ENCODE data around the gene BANF2.

Gene BANF2

DNA sequence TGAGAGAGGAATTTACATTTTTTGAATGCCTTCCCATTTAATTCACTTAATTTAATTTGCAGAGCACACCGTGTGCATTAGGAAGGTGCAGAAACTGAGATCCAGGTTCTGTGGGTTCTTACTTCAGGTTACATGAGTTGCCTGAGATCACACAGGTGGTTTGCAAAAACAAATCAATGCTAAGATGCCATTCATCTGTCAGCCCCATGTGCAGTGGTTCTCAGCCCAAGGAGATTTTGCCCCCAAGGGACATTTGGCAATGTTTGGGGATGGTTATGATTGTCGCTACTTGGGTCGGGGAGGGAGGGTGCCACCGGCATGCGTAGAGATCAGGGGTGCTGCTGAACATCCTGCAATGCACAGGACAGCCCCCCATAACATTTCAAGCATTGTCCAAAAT lies 34.6 kb downstream of the BANF2 start:
- DNase-seq (ENCODE audit: low read depth, low spot score), result no peak

- DNase-seq (ENCODE audit: low read depth, low spot score), result no peak
These were observed 35.5 kb downstream of the BANF2 start for GRCh38 chr20:17735206-17735804.

DNA sequence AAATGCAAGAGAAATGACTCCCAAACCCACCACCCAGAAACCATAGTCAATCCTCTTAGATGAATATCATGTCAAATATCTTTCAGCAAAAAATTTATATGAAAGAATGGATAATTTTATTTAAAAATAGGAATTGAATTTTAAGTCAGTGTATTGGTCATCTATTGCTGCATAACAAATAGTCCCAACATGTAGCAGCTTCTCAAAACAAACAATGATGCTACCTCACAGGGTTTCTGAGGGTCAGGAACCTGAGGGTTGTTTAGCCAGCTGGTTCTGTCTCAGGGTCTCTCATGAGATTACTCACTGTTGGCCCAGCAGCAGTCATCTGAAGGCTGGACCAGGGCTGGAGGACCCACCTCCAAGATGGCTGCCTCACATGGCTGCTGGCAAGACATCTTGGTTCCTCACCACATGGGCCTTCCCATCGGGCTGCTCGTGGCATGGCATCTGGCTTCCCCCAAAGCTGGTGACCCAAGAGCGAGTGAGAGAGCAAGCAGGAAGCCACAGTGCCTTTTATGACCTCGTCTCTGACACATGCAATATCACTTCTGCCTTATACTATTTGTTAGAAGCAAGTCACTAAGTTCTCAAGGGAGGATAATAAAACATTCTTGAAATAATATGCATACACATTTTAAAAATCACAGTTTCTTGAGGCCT lies 36.3 kb downstream of the BANF2 start:
- no peak for DNase-seq (ENCODE audit: low read depth, low spot score)

GRCh38 chr20:17738154-17738553 lies 38.4 kb downstream of the BANF2 start:
- DNase-seq (ENCODE audit: low read depth, low spot score), result no peak

DNA sequence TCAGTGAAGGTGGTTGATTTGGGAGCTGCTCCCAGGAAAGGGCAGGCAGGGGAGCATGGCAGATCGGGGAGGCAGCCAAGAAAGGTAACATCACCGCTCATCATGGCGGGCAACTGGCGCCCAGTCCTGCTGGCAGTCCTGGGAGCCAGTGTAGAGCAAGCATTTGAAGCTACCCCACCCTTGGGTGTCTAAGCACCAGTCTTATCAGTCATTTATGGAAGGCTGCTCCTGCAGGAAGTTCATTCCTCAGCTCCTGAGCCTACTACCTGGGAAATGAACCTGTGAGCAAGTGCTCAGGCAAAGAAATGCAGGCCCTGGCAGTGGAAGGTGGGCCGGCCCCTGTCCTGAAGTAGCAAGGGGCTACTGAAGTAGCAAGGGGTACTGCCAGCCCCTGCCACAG lies 41.5 kb downstream of the BANF2 start:
- DNase-seq (ENCODE audit: low read depth, low spot score), result no peak

GRCh38 chr20:17742731-17743130 lies 43.0 kb downstream of the BANF2 start:
- no peak for DNase-seq (ENCODE audit: low read depth, low spot score)

- DNase-seq (ENCODE audit: low read depth, low spot score), result no peak
These were observed 43.9 kb downstream of the BANF2 start for GRCh38 chr20:17743677-17744076.

- no peak for DNase-seq (ENCODE audit: low read depth, low spot score)
These were observed 47.7 kb downstream of the BANF2 start for GRCh38 chr20:17747431-17747846.

DNA sequence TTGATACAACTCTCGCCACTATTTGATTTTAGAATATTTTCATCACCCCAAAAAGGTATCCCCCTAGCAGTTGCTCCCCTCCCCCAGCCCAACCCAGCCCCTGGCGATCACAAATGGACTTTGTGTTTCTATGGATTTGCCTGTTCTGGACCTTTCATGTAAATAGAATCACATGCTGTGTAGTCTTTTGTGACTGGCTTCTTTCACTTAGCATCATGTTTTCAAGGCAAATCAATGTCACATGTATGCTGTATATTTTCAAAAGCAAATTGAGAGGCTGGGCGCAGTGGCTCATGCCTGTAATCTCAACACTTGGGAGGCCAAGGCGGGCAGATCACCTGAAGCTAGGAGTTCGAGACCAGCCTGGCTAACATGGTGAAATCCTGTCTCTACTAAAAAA lies 48.5 kb downstream of the BANF2 start:
- no peak for DNase-seq (ENCODE audit: low read depth, low spot score)

DNA sequence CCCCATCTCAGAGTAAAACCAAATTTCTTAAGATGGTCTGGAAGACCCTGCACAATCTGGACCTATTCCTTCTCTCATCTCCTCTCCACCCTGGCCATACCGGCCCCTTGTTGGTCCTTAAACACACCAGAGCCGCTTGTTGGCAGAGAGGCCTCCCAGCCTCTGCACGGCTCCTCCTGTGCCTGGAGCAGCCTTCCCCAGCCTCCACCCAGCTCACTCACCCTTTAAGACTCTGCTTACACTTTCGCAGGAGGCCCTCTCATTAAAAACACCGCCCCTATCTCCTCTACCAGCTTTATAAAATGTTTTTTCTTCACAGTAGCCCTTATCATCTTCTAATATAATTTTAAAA lies 49.8 kb downstream of the BANF2 start:
- no peak for DNase-seq (ENCODE audit: low read depth, low spot score)

DNA sequence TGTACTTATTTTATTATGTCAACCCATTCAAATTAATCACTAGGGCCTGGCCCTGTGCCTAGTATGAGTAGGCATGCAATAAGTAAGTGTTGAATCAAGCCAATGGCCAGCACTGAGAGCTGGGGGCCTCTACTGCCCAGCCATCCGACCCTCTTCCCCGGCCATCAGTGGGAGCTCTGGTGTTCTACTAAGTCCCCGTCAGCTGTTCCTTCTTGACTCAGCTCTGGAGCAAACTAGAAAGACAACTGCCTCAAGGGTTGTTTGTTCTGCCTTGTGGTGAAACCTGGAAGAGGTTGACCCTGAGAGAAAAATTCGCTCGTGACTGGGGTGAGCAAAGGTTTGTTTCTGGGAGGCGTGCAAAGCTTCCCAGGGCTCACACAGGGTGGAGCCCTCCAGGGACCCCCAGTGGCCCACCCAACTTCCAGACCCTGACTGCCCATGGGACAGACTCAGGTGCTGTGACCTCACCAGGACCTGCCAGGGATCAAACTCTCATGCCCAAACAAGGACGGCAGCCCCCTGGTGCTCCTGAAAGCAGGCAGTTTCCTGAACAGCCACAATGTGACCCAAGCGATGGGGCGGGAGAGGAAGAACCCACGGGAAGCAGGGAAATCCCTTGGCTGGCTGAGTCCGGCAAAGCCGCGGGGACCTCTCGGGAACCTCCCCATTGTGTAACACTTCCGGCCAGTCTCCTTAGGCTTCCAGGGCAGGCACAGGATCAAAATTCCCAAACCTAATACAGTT lies 50.4 kb downstream of the BANF2 start:
- no peak for DNase-seq (ENCODE audit: low read depth, low spot score)

DNA sequence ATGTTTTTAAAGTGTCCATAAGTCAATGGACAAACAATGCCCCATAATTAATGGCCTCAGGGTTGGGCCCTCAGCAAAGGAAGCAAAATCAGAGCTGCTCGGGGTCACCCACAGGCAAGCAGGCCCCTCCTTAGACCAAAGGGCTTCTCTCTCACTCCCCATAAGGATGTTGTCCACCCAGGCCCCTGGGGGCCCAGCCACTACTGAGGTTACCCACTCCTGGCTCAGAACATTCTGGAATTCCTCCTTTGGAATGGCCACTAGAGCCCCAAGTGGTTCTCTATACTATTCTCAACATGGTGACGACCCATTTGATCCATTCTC lies 50.9 kb downstream of the BANF2 start:
- DNase-seq (ENCODE audit: low read depth, low spot score), result no peak

GRCh38 chr20:17751640-17752039 lies 51.9 kb downstream of the BANF2 start:
- no peak for DNase-seq (ENCODE audit: low read depth, low spot score)

- DNase-seq (ENCODE audit: low read depth, low spot score), result peak; percentile 69
These were observed 52.7 kb downstream of the BANF2 start for GRCh38 chr20:17752459-17752858.

GRCh38 chr20:17753516-17753915 lies 53.8 kb downstream of the BANF2 start:
- DNase-seq (ENCODE audit: low read depth, low spot score), result no peak

GRCh38 chr20:17756529-17756928 lies 56.8 kb downstream of the BANF2 start:
- DNase-seq (ENCODE audit: low read depth, low spot score), result no peak

DNA sequence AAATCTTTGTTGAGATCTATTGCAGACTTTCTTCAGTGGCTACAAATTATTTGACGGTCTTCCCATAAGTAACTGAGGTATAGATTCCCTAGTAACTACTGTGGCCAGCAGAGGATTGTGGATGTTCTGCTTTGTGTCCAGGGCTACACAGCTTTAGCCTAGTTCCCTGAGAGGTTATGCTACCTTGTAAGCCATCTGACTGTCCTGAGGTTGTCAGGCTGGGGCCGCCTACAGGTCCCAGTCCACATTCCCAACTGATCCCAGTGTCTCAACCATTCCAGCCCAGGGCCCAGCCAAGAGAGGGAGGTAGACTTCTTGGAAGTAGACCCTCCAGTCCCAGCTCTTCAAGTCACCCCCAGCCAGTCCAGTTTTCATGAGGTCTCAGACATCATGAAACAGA lies 57.7 kb downstream of the BANF2 start:
- DNase-seq (ENCODE audit: low read depth, low spot score), result no peak

GRCh38 chr20:17758010-17758409 lies 58.2 kb downstream of the BANF2 start:
- no peak for DNase-seq (ENCODE audit: low read depth, low spot score)

DNA sequence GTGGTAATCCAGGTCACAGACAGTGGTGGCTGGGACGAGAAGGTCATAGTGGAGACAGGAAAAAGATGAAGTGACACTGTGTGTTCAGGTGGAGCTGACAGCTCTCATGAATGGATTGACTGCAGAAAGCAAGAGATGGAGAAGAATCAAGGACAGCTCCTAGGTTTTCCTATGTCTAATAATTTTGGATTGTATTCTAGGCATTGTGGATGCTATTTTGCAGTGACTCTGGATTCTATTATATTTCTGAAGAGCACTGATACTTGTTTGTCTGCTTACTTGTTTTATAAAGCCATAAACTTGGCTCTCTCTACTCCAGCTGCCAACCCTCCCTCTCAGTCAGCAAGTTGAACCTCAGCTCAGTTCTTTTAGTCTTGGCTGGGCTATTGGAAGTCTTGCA lies 58.7 kb downstream of the BANF2 start:
- DNase-seq (ENCODE audit: low read depth, low spot score), result no peak

- DNase-seq (ENCODE audit: low read depth, low spot score), result no peak
These were observed 59.7 kb downstream of the BANF2 start for GRCh38 chr20:17759449-17759848.

- DNase-seq (ENCODE audit: low read depth, low spot score), result no peak
These were observed 61.8 kb downstream of the BANF2 start for GRCh38 chr20:17761604-17762003.

DNA sequence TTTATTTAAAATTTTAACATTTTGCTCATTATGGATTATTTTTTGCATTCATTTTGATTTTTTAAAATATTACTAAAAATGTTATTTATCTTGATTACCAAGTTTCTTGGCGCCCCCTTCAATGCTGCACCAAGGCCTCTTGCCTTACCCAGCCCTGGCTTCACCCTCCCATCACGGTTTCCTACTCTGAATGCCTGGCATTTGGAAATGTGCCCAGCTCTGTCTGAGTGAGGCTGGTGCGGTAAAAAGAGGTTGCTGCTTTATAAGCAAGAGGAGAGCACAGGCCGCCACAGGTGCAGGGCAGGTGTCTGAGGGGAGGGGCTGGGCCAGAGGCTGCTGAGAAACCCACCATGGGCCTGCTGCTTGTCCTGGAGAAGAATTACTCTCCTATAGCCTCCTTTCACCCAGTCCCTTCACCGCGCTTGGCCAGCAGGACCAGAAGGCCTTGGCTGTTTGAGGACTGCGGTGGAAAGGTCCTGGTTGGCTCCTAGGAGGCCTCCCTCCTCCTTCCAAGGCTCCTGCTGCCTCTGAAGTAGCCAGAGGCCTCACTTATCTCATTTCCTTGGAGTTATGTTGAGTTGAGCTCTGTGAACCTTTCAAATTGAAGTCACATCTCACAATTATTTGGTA lies 62.6 kb downstream of the BANF2 start:
- no peak for DNase-seq (ENCODE audit: low read depth, low spot score)
